PC-9 (cell line): Measurements from ENCODE around the gene SGTA. TPM values are rescaled to one million over a fixed set of nuclear protein-coding genes. Genes with fewer than 3 reads are reported as not detected.

ENCODE experiments used
- BruUV-seq: library from RNA; stranded (reverse); fragments of 400-500 nt; replicated peaks from 2 replicates; lab custom pipeline; 2021; lab: Mats Ljungman, UMichigan
- CTCF ChIA-PET: fragments of 300-600 bp; sonication (Branson Sonifier 250); formaldehyde crosslinking; loops from one replicate; lab custom pipeline; 2022; ENCODE audit warnings: antibody characterized with exemption; lab: Charles Lee
- POLR2A ChIA-PET: fragments of 300-600 bp; sonication (Branson Sonifier 250); formaldehyde crosslinking; loops from one replicate; lab custom pipeline; 2022; ENCODE audit warnings: antibody characterized with exemption; ENCODE audit not compliant: unreplicated experiment; lab: Charles Lee
- DNase-seq, 2 experiments: peaks; one replicate each; pipeline versions ENCODE4 v3.0.0 to v3.0.0-alpha.2; 2015 to 2022; ENCODE audit warnings: mixed read lengths in 1 of 2
- H2AFZ ChIP-seq: fragments of 200-600 bp; sonication (generic); 2 replicates; pipeline ENCODE4 v1.8.1; 2017; ENCODE audit warnings: antibody characterized with exemption
- H3F3A ChIP-seq: fragments of 200-600 bp; sonication (generic); 2 replicates; pipeline ENCODE4 v1.8.1; 2017; ENCODE audit warnings: antibody characterized with exemption, mild to moderate bottlenecking, low read depth; ENCODE audit not compliant: insufficient read depth
- H3K27ac ChIP-seq: fragments of 200-600 bp; sonication (generic); 2 replicates; pipeline ENCODE4 v1.6.1; 2016; ENCODE audit warnings: mixed run types
- H3K27me3 ChIP-seq: fragments of 200-600 bp; sonication (generic); 2 replicates; pipeline ENCODE4 v1.6.1; 2016; ENCODE audit warnings: low read depth, mixed run types; ENCODE audit not compliant: insufficient read depth
- H3K36me3 ChIP-seq: fragments of 200-600 bp; sonication (generic); 2 replicates; pipeline ENCODE4 v1.6.1; 2016; ENCODE audit warnings: low read depth, mixed run types
- H3K4me1 ChIP-seq: fragments of 200-600 bp; sonication (generic); replicated peaks from 2 replicates; pipeline ENCODE4 v1.6.1; 2016; ENCODE audit warnings: mixed run types; ENCODE audit not compliant: insufficient read depth
- H3K4me2 ChIP-seq: fragments of 200-600 bp; sonication (generic); 2 replicates; pipeline ENCODE4 v1.6.1; 2017; ENCODE audit warnings: mixed run types
- H3K4me3 ChIP-seq: fragments of 200-600 bp; sonication (generic); 2 replicates; pipeline ENCODE4 v1.6.1; 2016; ENCODE audit warnings: mixed run types
- H3K79me2 ChIP-seq: fragments of 200-600 bp; sonication (generic); 2 replicates; pipeline ENCODE4 v1.6.1; 2017; ENCODE audit warnings: low read depth, mixed run types
- H3K9me2 ChIP-seq: fragments of 200-600 bp; sonication (generic); 2 replicates; pipeline ENCODE4 v1.8.1; 2017; ENCODE audit warnings: mild to moderate bottlenecking; ENCODE audit not compliant: insufficient read depth
- H3K9me3 ChIP-seq: fragments of 200-600 bp; sonication (generic); 2 replicates; pipeline ENCODE4 v1.8.1; 2016; ENCODE audit warnings: low read depth; ENCODE audit not compliant: insufficient read depth
- H4K20me1 ChIP-seq: fragments of 200-600 bp; sonication (generic); 2 replicates; pipeline ENCODE4 v1.8.1; 2017; ENCODE audit not compliant: insufficient read depth
- EZH2 ChIP-seq: fragments of 200-600 bp; sonication (generic); IDR thresholded peaks from 2 replicates; pipeline ENCODE4 v1.8.0; 2017; ENCODE audit warnings: antibody characterized with exemption, low read depth
- intact Hi-C: fragments of 100-400 bp; cut with micrococcal nuclease; formaldehyde crosslinking; loops from one replicate; pipeline ENCODE4 v1.10.0; 2022; ENCODE audit not compliant: unreplicated experiment
- total RNA-seq: library from RNA; stranded (reverse); gene quantifications from 2 replicates; pipeline ENCODE4 v1.2.3, GENCODE V29; 2021
- TF ChIP-seq, protein P1 (sequence below): fragments of 200-600 bp; sonication (generic); conservative IDR thresholded peaks from 2 replicates; pipeline ENCODE4 v1.6.1; 2017; ENCODE audit warnings: mixed run types, antibody characterized with exemption, mild to moderate bottlenecking, moderate library complexity

SGTA gene
- total RNA-seq, 1 experiment from 2014 or later: 40.7 TPM

DNA sequence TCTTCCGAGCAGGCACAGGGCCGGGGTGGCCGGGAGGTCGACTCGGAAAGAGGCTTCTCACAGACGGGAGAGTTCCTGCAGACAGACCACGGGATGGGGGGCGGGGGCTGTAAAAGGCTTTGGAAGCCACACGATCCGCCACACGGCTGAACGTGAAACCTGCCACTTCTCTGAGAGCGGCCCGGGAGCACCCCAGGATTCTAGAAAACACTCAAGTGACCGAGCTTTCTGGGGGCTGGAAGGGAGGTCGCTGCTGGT lies 27.7 kb downstream of the SGTA start:
- H3K9me3 ChIP-seq: no peaks in the 10 kb centered on the region
- DNase-seq: no peak
- no peaks in the 10 kb centered on the region for H3K79me2 ChIP-seq
- H3K27me3 ChIP-seq: no peaks in the 10 kb centered on the region
- no peaks in the 10 kb centered on the region for H4K20me1 ChIP-seq
- no peaks in the 10 kb centered on the region for H3K36me3 ChIP-seq
- TF ChIP-seq, protein P1, sequence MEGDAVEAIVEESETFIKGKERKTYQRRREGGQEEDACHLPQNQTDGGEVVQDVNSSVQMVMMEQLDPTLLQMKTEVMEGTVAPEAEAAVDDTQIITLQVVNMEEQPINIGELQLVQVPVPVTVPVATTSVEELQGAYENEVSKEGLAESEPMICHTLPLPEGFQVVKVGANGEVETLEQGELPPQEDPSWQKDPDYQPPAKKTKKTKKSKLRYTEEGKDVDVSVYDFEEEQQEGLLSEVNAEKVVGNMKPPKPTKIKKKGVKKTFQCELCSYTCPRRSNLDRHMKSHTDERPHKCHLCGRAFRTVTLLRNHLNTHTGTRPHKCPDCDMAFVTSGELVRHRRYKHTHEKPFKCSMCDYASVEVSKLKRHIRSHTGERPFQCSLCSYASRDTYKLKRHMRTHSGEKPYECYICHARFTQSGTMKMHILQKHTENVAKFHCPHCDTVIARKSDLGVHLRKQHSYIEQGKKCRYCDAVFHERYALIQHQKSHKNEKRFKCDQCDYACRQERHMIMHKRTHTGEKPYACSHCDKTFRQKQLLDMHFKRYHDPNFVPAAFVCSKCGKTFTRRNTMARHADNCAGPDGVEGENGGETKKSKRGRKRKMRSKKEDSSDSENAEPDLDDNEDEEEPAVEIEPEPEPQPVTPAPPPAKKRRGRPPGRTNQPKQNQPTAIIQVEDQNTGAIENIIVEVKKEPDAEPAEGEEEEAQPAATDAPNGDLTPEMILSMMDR: no peak
- no peak for TF ChIP-seq EZH2
- no peak overlapping the region for H3K4me2 ChIP-seq
- ChIA-PET CTCF (no interaction called here), POLR2A (no interaction called here)
- H3K9me2 ChIP-seq: no peaks in the 10 kb centered on the region
- intact Hi-C loops: no loop called here
- H3K4me3 ChIP-seq: no peak overlapping the region
- H2AFZ ChIP-seq: no peak overlapping the region
- BruUV-seq: no TSS peak
- no peaks in the 10 kb centered on the region for H3F3A ChIP-seq
- H3K27ac ChIP-seq: no peak overlapping the region
- H3K4me1 ChIP-seq: no peaks in the 10 kb centered on the region

DNA sequence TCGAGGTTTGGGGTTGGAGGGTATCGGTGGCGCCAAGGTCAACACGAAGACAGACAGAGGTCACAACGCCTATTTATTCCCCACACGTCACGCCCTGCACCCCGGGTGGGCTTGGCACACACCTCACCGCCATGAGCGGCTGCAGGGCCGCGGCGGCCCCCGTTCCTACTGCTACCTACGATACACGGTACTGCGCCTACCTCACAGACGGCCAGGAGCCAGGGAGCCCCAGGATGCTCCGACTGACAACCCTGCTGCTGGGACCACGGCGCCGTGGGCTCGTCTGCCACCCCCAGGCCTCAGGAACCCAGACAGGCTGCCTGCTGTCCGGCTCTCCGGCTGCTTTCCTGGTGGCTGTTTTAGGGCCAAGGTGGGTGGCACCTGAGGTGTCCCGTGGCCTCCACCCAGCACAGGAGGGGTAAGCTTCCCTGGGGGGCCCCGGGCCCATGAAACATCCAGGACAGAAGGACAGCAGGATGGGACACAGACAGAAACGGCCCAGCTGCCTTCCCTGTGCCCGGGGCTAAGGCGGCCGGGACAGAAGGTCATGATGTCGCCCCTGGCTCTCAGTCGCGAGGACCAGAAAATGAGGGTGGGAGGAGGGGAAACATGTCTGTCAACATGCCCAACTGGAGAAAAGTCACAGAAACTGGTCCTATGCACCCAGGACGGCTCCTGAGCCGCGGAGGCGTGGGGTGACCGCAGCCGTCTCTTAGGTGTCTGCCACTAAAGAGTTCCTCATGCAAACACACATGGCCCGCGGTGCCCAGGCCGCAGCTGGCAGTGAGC lies 28.2 kb downstream of the SGTA start:
- DNase-seq: no peak
- Histone ChIP-seq H2AFZ (no peak overlapping the region), H3K79me2 (no peaks in the 10 kb centered on the region), H3K9me3 (no peaks in the 10 kb centered on the region), H3K27ac (no peak overlapping the region), H3K4me2 (no peak overlapping the region), H3K4me3 (no peak overlapping the region), H3K9me2 (no peaks in the 10 kb centered on the region), H3K27me3 (no peaks in the 10 kb centered on the region), H3K36me3 (no peaks in the 10 kb centered on the region), H3F3A (no peaks in the 10 kb centered on the region), H3K4me1 (no peaks in the 10 kb centered on the region), H4K20me1 (no peaks in the 10 kb centered on the region)
- TF ChIP-seq, protein P1: no peak
- TF ChIP-seq EZH2: no peak
- POLR2A ChIA-PET: no interaction called here
- intact Hi-C loops: no loop called here
- CTCF ChIA-PET: no interaction called here
- no TSS peak for BruUV-seq

DNA sequence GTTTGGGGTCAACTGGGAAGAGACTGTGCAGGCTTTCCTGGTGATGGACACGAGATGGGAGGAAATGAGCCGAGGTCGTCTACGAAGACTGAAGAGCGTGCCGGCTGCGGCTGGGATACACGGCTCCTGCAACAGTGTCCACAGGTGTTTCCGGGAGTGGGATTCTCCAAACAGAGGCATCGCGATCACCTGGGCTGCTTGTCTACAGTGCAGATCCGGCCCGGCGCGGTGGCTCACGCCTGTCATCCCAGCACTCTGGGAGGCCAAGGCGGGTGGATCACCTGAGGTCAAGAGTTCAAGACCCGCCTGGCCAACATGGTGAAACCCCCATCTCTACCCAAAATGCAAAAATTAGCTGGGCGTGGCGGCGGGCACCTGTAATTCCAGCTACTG lies 31.6 kb downstream of the SGTA start:
- no peak for TF ChIP-seq EZH2
- TF ChIP-seq, protein P1: no peak
- H3K79me2 ChIP-seq: no peaks in the 10 kb centered on the region
- BruUV-seq: no TSS peak
- H3K4me3 ChIP-seq: no peak overlapping the region
- H3F3A ChIP-seq: no peaks in the 10 kb centered on the region
- no peak for DNase-seq
- H3K9me3 ChIP-seq: no peaks in the 10 kb centered on the region
- no peaks in the 10 kb centered on the region for H4K20me1 ChIP-seq
- no peaks in the 10 kb centered on the region for H3K9me2 ChIP-seq
- H3K4me1 ChIP-seq: no peaks in the 10 kb centered on the region
- intact Hi-C loops: no loop called here
- ChIA-PET POLR2A (no interaction called here), CTCF (no interaction called here)
- H3K4me2 ChIP-seq: no peak overlapping the region
- H3K27me3 ChIP-seq: 0 out of 2 replicates have a peak, but pooled peaks cover 1% of the 10 kb centered on the region
- no peak overlapping the region for H3K27ac ChIP-seq
- H3K36me3 ChIP-seq: no peaks in the 10 kb centered on the region
- H2AFZ ChIP-seq: no peak overlapping the region
